HG03108 (cell line): ENCODE data around the gene SUMF1.
A peak's percentile ranks its signal among the peaks of the same experiment; 100 is the strongest.

Experiments used
- ATAC-seq: cut with Tn5 transposase; IDR thresholded peaks from one replicate; pipeline ENCODE4 v1.9.1; 2021; ENCODE audit warnings: moderate library complexity; ENCODE audit not compliant: unreplicated experiment

SUMF1 gene

GRCh38 chr3:4466741-4467521 is at the start of gene SUMF1:
Gene SUMF1, minus strand, starts transcription at chr3:4467269. Its CDS starts 24 bp downstream, at chr3:4467245.
- ATAC-seq: peak; percentile 100

- no peak for ATAC-seq
Measured at GRCh38 chr3:4515916-4516579, 49.0 kb upstream of the SUMF1 start.

GRCh38 chr3:4514916-4515315 is 47.8 kb upstream of the SUMF1 start:
- ATAC-seq: no peak

DNA sequence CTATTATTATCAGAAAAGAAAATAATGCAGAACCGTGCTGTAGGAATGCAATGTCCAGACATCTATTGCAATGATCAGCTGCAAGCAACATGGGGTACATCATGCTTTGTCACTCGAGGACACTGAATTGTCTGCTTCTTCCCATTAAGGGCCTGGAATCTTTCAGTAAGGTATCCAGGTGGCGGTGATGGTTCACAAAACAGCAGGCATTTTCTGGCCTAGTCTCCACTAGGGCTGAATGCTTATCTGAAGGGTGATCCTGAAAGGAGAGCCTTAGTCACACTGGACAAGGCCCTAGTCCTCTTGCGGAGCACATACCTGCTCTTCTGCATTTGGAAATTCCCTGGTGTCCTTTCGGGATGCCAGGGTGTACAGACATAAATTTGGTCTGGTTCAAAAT is 47.3 kb upstream of the SUMF1 start:
- ATAC-seq: no peak

DNA sequence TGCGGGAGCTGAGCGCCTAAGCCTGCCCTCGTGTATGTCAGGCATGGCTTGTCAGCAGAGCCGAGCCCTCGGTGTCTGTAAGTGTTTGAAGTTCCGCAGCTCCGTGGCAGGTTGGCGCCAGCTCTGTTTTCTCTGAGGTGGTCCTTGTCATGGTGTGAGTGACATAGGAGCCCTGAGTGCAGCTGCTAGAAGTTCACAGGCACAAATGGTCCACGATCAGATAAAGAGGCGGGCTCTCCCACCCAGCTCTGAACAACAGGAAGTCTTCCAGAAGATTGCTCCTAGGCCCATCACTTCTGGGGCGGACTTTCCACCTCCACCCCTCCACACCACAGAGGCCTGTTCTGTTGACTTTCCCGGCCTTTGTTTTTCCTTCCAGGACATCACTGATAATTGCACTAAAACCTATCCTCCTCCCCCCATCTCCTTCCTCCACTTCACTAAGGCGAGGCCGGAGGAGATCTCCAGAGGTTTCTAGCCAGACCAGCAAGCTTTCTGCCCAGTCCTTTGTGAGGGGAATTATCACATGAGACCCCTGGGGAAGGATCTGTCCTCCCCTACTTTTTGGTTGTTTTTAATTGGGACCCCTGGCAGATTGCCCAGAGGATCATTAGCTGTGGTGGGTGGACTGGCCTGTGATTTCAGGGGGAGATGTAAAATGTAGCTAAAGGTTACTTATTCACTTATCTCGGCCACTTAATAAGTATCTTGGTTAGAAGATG is 46.0 kb upstream of the SUMF1 start:
- no peak for ATAC-seq

GRCh38 chr3:4511491-4512262 is 44.6 kb upstream of the SUMF1 start:
- no peak for ATAC-seq

DNA sequence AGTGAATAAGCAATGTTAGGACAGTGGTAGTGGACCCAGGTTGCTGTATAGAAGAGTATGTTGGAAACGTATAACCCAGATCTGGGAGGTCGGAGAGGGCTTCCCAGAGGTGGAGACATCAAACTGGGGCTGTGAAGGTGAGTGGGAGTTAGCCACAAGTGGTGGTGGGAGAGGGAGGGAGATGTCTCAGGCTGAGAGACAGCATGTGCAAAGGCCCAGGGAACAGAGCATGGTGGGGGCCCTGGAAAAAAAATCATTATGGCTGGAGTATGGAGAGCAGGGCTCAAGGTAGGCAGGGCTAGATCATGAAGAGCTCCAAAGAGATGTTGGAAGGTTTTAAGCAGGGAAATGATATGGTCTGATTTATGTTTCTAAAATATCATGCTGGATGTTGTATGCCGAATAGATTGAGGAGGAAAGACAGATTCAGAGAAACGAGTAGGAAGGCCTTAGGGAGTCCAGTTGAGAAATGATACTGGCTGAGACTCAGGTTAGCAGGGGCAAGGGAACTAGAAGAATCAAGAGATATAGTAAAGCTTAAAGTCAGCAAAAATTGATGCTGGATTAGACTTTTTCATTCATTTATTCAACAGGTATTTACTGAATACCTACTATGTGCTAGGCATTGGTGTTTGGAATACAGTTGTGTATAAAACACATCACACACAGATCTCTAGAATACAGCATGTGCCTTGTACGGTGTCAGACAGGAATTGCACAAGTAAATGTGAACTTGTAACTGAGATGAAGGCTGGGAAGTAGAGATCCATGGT is 43.1 kb upstream of the SUMF1 start:
- no peak for ATAC-seq

DNA sequence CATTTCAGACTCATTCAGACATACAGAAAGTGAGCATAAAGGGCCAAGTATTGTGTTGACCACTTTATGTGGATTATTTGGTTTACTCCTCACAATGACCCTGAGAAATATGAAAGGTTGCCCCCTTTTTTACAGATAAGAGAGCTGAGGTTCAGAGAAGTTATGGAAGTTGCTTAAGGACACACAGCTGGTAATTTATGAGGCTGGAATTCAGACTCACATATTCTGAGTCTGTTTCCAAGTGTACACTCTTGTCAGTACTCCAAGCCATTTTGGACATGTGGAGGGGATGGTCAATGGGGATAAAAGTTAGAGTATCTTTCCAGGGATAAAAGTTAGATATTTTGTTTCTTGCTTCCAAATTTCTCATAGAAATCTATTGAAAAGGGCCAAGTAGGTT is 42.0 kb upstream of the SUMF1 start:
- ATAC-seq: no peak

GRCh38 chr3:4508048-4508981 is 41.2 kb upstream of the SUMF1 start:
- ATAC-seq: peak; percentile 57

- ATAC-seq: peak; percentile 32
Measured at GRCh38 chr3:4507024-4507596, 40.0 kb upstream of the SUMF1 start.

DNA sequence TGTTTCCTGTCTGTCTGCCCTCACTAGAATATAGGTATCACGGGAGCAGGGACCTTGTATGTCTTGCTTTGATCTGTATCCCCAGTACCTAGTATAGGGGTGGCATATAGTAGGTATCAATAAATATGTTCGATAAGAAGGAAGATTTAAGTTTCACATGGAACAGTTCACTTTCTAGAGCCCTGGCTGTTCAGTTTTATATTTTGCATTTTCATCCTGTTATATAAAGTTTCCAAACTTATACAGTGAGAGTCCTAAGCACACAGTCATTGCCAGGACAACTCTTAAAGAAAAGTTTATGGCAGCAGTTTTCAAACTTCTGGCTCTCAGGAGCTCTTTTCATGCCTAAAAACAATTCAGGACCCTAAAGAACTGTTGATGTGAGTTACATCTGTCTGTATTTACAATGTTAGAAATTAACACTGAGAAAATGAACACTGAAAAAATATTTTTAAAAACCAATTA is 39.5 kb upstream of the SUMF1 start:
- ATAC-seq: no peak

- ATAC-seq: no peak
Measured at GRCh38 chr3:4505688-4506558, 38.9 kb upstream of the SUMF1 start.

- ATAC-seq: no peak
Measured at GRCh38 chr3:4504340-4505261, 37.5 kb upstream of the SUMF1 start.

DNA sequence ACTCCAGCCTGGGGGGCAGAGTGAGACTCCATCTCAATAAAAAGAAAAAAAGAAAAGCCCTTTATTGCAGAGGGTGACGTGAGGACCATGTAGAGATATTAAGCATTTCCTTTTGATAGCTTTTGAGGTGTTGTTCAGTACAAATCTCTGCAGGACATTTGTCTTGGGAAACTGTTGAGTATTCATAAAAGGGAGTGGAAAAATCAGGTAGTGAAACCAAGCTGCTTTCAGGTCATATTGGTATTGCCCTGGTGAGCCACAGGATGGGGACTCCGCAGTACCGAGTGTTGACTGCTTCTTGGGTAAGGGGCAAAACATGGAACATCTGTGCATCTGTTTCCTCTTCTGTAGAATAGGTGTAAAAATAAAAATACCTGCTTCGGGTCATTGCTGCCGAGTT is 36.0 kb upstream of the SUMF1 start:
- ATAC-seq: peak; percentile 57

DNA sequence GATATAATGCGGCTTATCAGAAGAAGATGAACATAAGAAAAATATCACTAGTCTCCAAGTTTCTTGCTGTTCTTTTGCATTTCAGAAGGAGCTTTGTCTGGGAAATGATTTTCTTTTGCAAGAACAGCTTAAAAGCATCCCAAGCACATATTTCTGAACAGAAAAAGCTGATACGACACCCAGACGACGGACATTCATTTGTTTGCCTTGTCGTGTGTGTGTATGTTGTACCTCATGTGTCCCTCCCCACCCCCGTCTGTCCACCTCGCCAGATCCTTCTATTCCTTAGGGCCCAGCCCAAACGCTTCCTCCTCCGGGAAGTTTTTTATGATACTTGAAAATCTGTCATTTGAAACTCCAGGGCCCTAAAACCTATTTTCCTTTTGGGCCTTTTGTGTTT is 34.9 kb upstream of the SUMF1 start:
- no peak for ATAC-seq

GRCh38 chr3:4501437-4501836 is 34.4 kb upstream of the SUMF1 start:
- no peak for ATAC-seq

GRCh38 chr3:4498446-4498845 is 31.4 kb upstream of the SUMF1 start:
- no peak for ATAC-seq
